ENCODE data around the gene CSTA. TPM values are rescaled to one million over a fixed set of nuclear protein-coding genes. Genes with fewer than 3 reads are reported as not detected.
"Not testable (repeated sequence)": the region's sequence is repeated elsewhere in the genome, so short reads cannot be mapped to it uniquely, and the experiment has no call there.

Gene CSTA
- polyA plus RNA-seq, 4 donors, result 0.63 to 1.5 (median 0.65) TPM

GRCh38 chr3:122318620-122319019, 6.4 kb upstream of the CSTA start:
- DNase-seq (ENCODE audit: low read depth in 4 of 4, low spot score in 2 of 4), result no peak

GRCh38 chr3:122322095-122323075, 2.7 kb upstream of the CSTA start:
- no peak for DNase-seq (ENCODE audit: low read depth in 4 of 4, low spot score in 2 of 4)

- DNase-seq (ENCODE audit: low read depth in 4 of 4, low spot score in 2 of 4), result no peak
Measured at GRCh38 chr3:122325769-122326168, 721 bp downstream of the CSTA start.

- no peak for DNase-seq (ENCODE audit: low read depth in 4 of 4, low spot score in 2 of 4)
Measured at GRCh38 chr3:122331886-122332285, 6.8 kb downstream of the CSTA start.

- DNase-seq (ENCODE audit: low read depth in 4 of 4, low spot score in 2 of 4), result no peak
Measured at GRCh38 chr3:122332551-122332950, 7.5 kb downstream of the CSTA start.

DNA sequence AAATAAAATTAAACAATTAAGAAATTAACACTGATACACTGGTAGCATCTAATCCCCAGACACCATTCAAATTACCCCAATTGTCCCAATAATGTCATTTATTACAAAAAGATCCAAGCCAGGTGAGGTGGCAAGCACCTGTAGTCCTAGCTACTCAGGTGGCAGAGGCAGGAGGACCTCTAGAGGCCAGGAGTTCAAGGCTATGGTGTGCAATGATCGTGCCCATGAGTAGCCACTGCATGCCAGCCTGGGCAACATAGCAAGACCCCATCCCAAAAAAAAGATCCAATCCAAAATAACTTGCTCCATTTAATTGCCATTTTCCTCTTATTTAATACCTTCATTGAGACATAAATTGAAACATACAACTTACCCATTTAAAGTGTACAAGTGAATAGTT, 17.8 kb downstream of the CSTA start:
- no peak for DNase-seq (ENCODE audit: low read depth in 4 of 4, low spot score in 2 of 4)

DNA sequence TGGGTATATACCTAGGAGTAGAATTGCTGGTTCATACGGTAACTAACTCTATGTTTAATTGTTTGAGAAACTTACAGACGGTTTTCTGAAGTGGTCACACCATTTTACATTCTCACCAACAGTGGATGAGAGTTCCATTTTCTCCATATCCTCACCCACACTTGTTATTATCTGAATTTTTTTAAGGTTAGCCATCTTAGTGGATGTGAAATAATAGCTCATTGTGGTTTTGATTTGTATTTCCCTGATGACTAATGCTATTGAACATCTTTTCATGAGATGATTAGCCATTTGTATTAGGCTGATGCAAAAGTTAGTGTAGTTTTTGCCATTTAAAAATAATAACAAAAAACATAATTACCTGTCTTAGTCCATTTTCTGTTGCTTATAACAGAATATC, 18.6 kb downstream of the CSTA start:
- no peak for DNase-seq (ENCODE audit: low read depth in 4 of 4, low spot score in 2 of 4)

GRCh38 chr3:122349171-122349570, 24.1 kb downstream of the CSTA start:
- no peak for DNase-seq (ENCODE audit: low read depth in 4 of 4, low spot score in 2 of 4)

- DNase-seq (ENCODE audit: low read depth in 4 of 4, low spot score in 2 of 4), result no peak
Measured at GRCh38 chr3:122350814-122351418, 25.9 kb downstream of the CSTA start.

DNA sequence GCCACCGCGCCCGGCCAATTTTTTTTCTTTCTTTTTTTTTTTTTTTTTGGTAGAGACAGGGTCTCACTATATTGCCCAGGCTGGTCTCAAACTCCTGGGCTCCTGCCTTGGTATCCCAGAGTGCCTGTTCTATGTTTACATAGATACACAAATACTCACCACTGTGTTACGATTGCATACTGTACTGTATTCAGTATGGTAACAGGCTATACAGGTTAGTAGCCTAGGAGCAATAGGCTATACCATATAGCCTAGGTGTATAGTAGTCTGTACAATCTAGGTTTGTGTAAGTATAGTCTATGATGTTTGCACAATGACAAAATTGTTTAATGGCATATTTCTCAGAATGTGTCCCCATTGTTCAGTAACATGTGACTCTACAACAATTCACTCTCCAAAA, 26.6 kb downstream of the CSTA start:
- no peak for DNase-seq (ENCODE audit: low read depth in 4 of 4, low spot score in 2 of 4)

- DNase-seq (ENCODE audit: low read depth in 4 of 4, low spot score in 2 of 4), result no peak
Measured at GRCh38 chr3:122353215-122353614, 28.2 kb downstream of the CSTA start.

DNA sequence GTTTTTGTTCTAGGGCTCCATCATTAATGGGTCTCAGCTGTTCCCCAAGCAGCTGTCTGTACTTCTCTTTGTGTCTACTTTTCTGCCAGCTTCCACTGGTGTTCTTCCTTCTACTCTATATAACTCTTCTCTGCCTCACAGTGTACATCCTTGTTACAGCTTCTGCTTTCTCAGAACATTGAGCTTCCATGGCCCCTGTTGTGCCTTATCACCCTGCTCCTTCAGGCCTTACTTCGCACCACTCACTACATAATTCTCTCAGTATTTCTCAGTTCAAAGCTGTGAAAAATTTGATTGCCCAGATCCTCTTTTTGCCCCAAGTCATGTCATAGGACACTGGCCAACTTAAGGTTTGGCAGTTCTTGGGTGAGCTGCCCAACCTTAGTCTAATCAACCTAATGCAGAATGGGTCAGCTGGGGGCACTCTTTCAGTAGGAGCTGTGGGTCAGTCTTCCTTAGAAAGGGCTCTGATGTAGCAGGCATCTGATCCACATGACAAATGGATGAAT, 28.9 kb downstream of the CSTA start:
- DNase-seq (ENCODE audit: low read depth in 4 of 4, low spot score in 2 of 4), result no peak

DNA sequence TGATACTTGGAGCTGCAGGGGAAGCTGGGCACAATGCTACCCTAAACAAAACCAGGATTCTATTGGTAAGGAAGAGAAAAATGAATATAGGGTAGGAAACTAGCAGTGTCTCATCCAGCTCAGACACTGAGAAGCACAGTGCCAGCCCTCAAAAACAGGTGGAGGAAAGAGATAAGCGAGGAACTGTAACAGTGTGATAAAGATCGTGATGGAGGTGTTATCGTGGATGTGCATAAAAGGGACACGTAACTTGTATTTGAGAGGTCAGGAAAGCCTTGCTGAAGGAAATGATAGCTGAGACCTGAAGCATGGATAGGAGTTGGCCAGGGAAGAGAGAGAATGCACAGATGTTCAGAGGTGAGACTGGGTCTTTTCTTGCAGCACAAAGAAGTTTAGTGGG, 30.6 kb downstream of the CSTA start:
- DNase-seq (ENCODE audit: low read depth in 4 of 4, low spot score in 2 of 4), result no peak

DNA sequence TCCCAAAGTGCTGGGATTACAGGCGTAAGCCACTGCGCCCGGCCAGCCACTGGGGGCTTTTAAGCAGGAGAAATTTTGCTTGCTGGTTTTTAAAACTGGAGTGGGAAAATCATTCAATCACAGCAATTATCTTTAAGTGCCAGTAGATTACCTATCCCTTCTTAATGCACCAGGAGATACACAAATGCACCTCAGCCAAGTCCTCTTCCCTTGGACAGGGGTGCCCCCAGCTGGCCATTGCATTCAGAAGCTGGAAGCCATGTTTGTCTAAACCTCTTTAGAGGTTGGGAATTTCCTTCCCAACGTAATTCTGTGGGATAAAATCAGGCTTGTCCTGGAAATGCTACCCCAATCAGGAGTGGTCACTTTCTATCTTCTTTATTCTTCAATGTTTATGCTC, 31.4 kb downstream of the CSTA start:
- DNase-seq (ENCODE audit: low read depth in 4 of 4, low spot score in 2 of 4), result peak in 2 of 4 donors; percentile 4 to 15

GRCh38 chr3:122357828-122358702, 33.0 kb downstream of the CSTA start:
- DNase-seq (ENCODE audit: low read depth in 4 of 4, low spot score in 2 of 4), result no peak

DNA sequence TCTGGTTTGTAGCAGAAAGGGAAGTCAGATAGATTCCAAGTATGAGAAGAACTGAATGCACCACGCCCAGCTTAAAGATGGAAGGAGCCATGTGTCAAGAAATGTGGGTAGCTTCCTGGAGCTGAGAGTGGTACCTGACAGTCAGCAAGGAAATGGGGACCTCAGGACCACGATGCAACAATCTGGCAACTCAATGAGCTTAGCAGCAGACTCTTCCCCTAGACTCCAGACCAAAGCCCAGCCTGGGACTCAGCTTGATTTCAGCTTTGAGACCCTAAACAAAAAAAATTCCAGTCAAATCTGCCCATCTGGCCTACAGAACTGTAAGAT, 33.6 kb downstream of the CSTA start:
- DNase-seq (ENCODE audit: low read depth in 4 of 4, low spot score in 2 of 4), result no peak

DNA sequence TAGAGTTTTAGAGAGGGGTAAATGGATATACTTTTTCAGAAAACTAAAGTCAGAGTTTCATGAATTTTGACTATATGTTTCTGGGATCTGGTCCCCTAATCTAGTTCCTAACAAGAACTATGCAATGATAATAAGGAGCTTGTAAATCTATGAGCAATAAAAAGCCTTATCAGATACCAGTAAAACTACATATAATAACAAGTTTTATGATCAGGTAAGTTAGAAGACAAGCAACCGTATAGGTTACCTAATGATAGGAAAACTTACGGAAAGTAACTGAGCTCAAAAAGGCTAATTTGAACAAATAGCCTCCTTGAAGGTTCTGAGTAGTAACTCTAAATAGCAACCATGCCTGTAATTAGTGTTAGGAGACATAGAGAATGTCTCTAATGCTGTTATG, 37.0 kb downstream of the CSTA start:
- no peak for DNase-seq (ENCODE audit: low read depth in 4 of 4, low spot score in 2 of 4)

- no peak for DNase-seq (ENCODE audit: low read depth in 4 of 4, low spot score in 2 of 4)
Measured at GRCh38 chr3:122364490-122364889, 39.4 kb downstream of the CSTA start.

DNA sequence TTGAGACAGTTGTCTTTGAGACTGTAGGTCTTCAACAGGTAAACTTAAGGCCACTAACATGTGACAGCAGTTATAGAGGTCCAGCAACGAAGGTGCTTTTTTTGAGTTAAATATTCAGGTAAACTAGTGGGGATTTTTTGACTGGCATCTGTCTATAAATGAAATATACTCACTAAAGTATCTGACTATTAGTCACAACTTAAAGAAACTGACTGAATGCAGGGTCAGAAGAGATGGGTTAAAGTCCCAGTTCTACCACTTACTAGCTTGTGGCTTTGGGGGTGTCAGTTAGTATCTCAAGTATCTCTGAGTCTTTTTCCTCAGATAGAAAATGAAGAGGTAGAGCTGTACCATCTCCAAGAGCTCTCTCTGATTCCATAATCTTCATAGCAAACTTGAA, 40.0 kb downstream of the CSTA start:
- no peak for DNase-seq (ENCODE audit: low read depth in 4 of 4, low spot score in 2 of 4)

DNA sequence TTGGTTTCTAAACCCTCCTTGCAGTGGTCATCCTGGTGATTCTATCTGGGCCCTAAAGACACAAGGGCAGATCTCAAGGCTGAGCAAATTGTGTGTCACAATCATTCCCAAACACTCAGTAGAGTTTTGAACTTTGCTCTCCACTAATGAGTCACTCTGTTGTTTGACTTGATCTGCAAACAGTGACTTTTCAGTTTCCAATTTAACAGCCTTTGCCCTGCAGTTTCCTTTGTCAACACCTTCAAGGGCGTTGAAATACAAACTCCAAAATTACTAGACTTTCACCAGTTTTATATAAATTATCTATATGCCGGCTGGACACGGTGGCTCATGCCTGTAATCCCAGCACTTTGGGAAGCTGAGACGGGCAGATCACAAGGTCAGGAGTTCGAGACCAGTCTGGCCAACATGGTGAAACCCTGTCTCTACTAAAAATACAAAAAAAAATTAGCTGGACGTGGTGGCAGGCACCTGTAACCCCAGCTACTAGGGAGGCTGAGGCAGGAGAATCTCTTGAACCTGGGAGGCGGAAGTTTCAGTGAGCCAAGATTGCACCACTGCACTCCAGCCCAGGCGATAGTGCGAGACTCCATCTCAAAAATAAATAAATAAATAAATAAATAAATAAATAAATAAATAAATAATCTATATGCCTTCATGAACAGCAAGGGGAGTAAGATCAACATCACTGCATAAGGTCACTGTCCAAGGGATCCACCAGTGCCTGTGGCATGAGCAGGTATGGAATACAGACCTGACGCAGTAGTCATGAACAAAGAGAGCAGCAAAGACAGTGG, 40.7 kb downstream of the CSTA start:
- DNase-seq (ENCODE audit: low read depth in 4 of 4, low spot score in 2 of 4), result not testable (repeated sequence)

Measured in left renal cortex interstitium (tissue), 4 donors.